ENCODE results near the gene NAA35. TPM values are rescaled to one million over a fixed set of nuclear protein-coding genes. Genes with fewer than 3 reads are reported as not detected.
A peak's percentile ranks its signal among the peaks of the same experiment; 100 is the strongest.

NAA35 gene
- total and polyA plus RNA-seq, 2 donors (not counting 3 experiments of a cell fraction or from before 2014, with no cell fraction given): 7.9 to 22.5 TPM

DNA sequence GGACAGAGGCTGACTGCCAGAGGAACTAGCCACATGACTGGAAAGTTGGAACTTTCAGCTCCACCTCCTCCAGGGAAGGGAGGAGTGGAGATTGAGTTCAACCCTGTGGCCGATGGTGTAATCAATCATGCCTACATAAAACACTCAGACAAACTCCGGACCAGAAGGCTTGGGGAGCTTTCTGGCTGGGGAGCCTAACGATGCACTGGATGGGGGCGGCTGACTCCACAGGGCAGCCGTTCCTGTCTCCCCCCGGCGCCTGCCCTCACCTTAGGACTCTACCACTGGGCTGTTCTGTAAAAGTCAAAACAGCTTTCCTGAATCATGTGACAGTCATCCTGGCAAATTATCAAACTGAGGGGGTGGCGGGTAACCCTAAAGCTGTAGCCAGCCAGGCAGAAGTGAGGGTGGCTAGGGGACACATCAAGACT lies 100.4 kb downstream of the NAA35 start:
- Histone ChIP-seq H3K9ac (replicated peaks; ENCODE audit: extremely low read depth, insufficient read depth, low read length) (no peak overlapping the region), H3K27me3 (ENCODE audit: control insufficient read depth in 2 of 2, insufficient read depth in 2 of 2, low read length in 2 of 2) (no peaks in the 10 kb centered on the region), H3K9me3 (replicated peaks; ENCODE audit: control insufficient read depth, insufficient read depth, low read length) (no peaks in the 10 kb centered on the region), H3K27ac (ENCODE audit: insufficient read depth, low read depth, low read length) (no peak overlapping the region), H3K79me2 (ENCODE audit: control insufficient read depth, insufficient read depth, low read length) (no peaks in the 10 kb centered on the region), H3K4me2 (ENCODE audit: insufficient read depth, low read length) (no peak overlapping the region), H2AFZ (ENCODE audit: low read depth, low read length) (no peak overlapping the region), H3K4me1 (ENCODE audit: control insufficient read depth, extremely low read depth, insufficient read depth, low read length) (no peaks in the 10 kb centered on the region), H3K9me1 (replicated peaks; ENCODE audit: control insufficient read depth, extremely low read depth, insufficient read depth, low read length) (no peaks in the 10 kb centered on the region), H4K20me1 (replicated peaks; ENCODE audit: control insufficient read depth, extremely low read depth, insufficient read depth, low read length) (no peaks in the 10 kb centered on the region), H3K36me3 (ENCODE audit: control insufficient read depth in 2 of 2, extremely low read depth in 1 of 2, insufficient read depth in 2 of 2, low read length in 2 of 2) (peaks cover 3% of the 10 kb centered on the region in 2 experiments), H3K4me3 (replicated peaks in 1 of 3; ENCODE audit: insufficient read depth in 1 of 3, low read depth in 1 of 3, low read length in 3 of 3) (no peak overlapping the region)
- POLR2A ChIA-PET: no interaction called here
- peak; percentile 10 for DNase-seq (ENCODE audit: low read depth, low spot score)
- intact Hi-C loops (cut with micrococcal nuclease) (no loop called here), dilution Hi-C loops (cut with MboI; ENCODE audit: extremely low pct_ligation_motif_present, low sequenced_read_pairs) (no loop called here)
- CTCF ChIA-PET: no interaction called here
- TF ChIP-seq POLR2AphosphoS5 (IDR thresholded peaks at IDR 0.05; ENCODE audit: insufficient read depth, low read depth, low read length) (no peak), EZH2 (IDR thresholded peaks at IDR 0.05; ENCODE audit: borderline replicate concordance, low read depth, low read length, severe bottlenecking) (no peak), FOS (IDR thresholded peaks at IDR 0.05; ENCODE audit: borderline replicate concordance, insufficient read depth, low read length) (no peak), POLR2A (IDR thresholded peaks at IDR 0.05; ENCODE audit: low read depth, low read length) (no peak), MYC (IDR thresholded peaks at IDR 0.05; ENCODE audit: low read depth, low read length) (no peak)
- TF ChIP-seq, protein P1, sequence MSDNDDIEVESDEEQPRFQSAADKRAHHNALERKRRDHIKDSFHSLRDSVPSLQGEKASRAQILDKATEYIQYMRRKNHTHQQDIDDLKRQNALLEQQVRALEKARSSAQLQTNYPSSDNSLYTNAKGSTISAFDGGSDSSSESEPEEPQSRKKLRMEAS (IDR thresholded peaks at IDR 0.05; ENCODE audit: insufficient read depth, insufficient read length): no peak
- BruUV-seq (replicated peaks): no TSS peak
- FAIRE-seq: no peak

DNA sequence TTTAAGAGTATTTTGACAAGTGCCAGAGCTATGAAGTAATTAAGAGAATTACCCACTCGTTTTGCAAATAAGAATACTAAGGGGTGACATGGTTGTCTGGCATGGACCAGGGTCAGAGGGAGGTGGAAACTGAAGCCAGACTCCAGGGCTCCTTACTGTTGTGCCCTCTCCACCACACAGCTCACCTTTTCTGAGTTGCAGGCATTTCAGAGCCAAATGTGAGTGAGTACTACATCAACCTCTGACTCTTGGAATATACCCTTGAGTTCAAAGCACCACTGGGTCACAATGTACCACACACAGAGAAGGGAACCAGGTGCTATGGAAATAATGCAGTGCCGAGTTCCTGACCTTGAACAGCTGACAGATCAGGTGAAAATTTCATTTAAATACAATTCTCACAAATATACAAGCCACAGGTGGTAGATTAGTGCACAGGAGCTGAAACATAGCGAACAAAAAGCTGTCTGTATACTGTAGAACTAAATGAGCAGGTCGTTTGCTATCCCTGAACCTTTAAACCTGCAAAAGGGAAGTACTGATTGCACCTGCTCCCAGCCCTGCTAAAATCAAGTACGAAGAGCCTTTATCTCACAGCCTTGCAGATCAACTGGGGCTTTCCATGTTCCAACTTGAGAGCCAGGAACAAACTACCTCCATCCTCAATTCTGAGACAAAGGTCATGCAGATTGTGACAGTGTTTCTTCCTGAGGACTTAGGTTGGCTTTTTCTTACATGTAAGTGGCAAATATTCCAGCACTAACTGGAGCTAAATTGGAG lies 101.4 kb downstream of the NAA35 start:
- Histone ChIP-seq H3K36me3 (ENCODE audit: control insufficient read depth in 2 of 2, extremely low read depth in 1 of 2, insufficient read depth in 2 of 2, low read length in 2 of 2) (peaks cover 0 to 3% of the 10 kb centered on the region in 2 experiments), H2AFZ (ENCODE audit: low read depth, low read length) (no peak overlapping the region), H3K9me1 (replicated peaks; ENCODE audit: control insufficient read depth, extremely low read depth, insufficient read depth, low read length) (no peaks in the 10 kb centered on the region), H3K9me3 (replicated peaks; ENCODE audit: control insufficient read depth, insufficient read depth, low read length) (no peaks in the 10 kb centered on the region), H3K79me2 (ENCODE audit: control insufficient read depth, insufficient read depth, low read length) (no peaks in the 10 kb centered on the region), H3K27ac (ENCODE audit: insufficient read depth, low read depth, low read length) (no peak overlapping the region), H3K4me1 (ENCODE audit: control insufficient read depth, extremely low read depth, insufficient read depth, low read length) (no peaks in the 10 kb centered on the region), H3K4me3 (replicated peaks in 1 of 3; ENCODE audit: insufficient read depth in 1 of 3, low read depth in 1 of 3, low read length in 3 of 3) (no peak overlapping the region), H4K20me1 (replicated peaks; ENCODE audit: control insufficient read depth, extremely low read depth, insufficient read depth, low read length) (no peaks in the 10 kb centered on the region), H3K27me3 (ENCODE audit: control insufficient read depth in 2 of 2, insufficient read depth in 2 of 2, low read length in 2 of 2) (no peaks in the 10 kb centered on the region), H3K9ac (replicated peaks; ENCODE audit: extremely low read depth, insufficient read depth, low read length) (no peak overlapping the region), H3K4me2 (ENCODE audit: insufficient read depth, low read length) (no peak overlapping the region)
- DNase-seq (ENCODE audit: low read depth, low spot score): no peak
- intact Hi-C loops (cut with micrococcal nuclease): no loop called here
- no peak for FAIRE-seq
- dilution Hi-C loops (cut with MboI; ENCODE audit: extremely low pct_ligation_motif_present, low sequenced_read_pairs): no loop called here
- TF ChIP-seq EZH2 (IDR thresholded peaks at IDR 0.05; ENCODE audit: borderline replicate concordance, low read depth, low read length, severe bottlenecking): no peak
- TF ChIP-seq, protein P1 (IDR thresholded peaks at IDR 0.05; ENCODE audit: insufficient read depth, insufficient read length): no peak
- CTCF ChIA-PET: no interaction called here
- POLR2A ChIA-PET: no interaction called here
- no TSS peak for BruUV-seq (replicated peaks)
